ENCODE measurements around the gene GPR62.
A peak's percentile ranks its signal among the peaks of the same experiment; 100 is the strongest.

GPR62 gene

GRCh38 chr3:51937611-51938450, 17.4 kb upstream of the GPR62 start:
- Histone ChIP-seq H3K27ac (no peak overlapping the region), H3K36me3 (peaks cover 45 to 59% (median 54%) of the 10 kb centered on the region in 3 donors), H3K4me3 (no peak overlapping the region), H3K9me3 (no peaks in the 10 kb centered on the region), H3K27me3 (no peaks in the 10 kb centered on the region), H3K4me1 (peaks cover 0 to 26% (median 23%) of the 10 kb centered on the region in 4 donors)
- intact Hi-C loops (cut with DNase I; ENCODE audit: low total_unique reads): no loop called here
- no peak for TF ChIP-seq CTCF (IDR thresholded peaks at IDR 0.05)
- DNase-seq: peak in 1 of 2 donors; percentile 60

- Histone ChIP-seq H3K4me3 (no peak overlapping the region), H3K36me3 (peaks cover 40 to 48% (median 43%) of the 10 kb centered on the region in 3 donors), H3K27me3 (no peaks in the 10 kb centered on the region), H3K4me1 (peaks cover 0 to 33% (median 29%) of the 10 kb centered on the region in 4 donors), H3K9me3 (no peaks in the 10 kb centered on the region), H3K27ac (no peak overlapping the region)
- peak in 1 of 2 donors; percentile 39 for DNase-seq
- TF ChIP-seq CTCF (IDR thresholded peaks at IDR 0.05): no peak
- intact Hi-C loops (cut with DNase I; ENCODE audit: low total_unique reads): no loop called here
Measured at GRCh38 chr3:51938780-51939425, 16.3 kb upstream of the GPR62 start.

- H3K27me3 ChIP-seq: no peaks in the 10 kb centered on the region
- DNase-seq: peak in 1 of 2 donors; percentile 61
- H3K36me3 ChIP-seq: peaks cover 21 to 44% (median 24%) of the 10 kb centered on the region in 3 donors
- peak overlapping the region; percentile 72 to 78 for H3K4me3 ChIP-seq
- intact Hi-C loops (cut with DNase I; ENCODE audit: low total_unique reads): loop anchor here (5.0 kb wide), 3 partner anchors 41 to 201 kb away; partner anchors contain the start of genes ACY1 and DUSP7
- peaks cover 0 to 33% (median 29%) of the 10 kb centered on the region in 4 donors for H3K4me1 ChIP-seq
- peak overlapping the region; percentile 60 to 79 for H3K27ac ChIP-seq
- no peak for TF ChIP-seq CTCF (IDR thresholded peaks at IDR 0.05)
- no peaks in the 10 kb centered on the region for H3K9me3 ChIP-seq
Measured at GRCh38 chr3:51940648-51941462, 14.3 kb upstream of the GPR62 start.

- Histone ChIP-seq H3K27ac (peak overlapping the region; percentile 60 to 79), H3K4me1 (peaks cover 0 to 33% (median 29%) of the 10 kb centered on the region in 4 donors), H3K9me3 (no peaks in the 10 kb centered on the region), H3K4me3 (peak overlapping the region; percentile 72 to 78), H3K36me3 (peaks cover 15 to 43% (median 18%) of the 10 kb centered on the region in 3 donors), H3K27me3 (no peaks in the 10 kb centered on the region)
- DNase-seq: no peak
- TF ChIP-seq CTCF (IDR thresholded peaks at IDR 0.05): no peak
- intact Hi-C loops (cut with DNase I; ENCODE audit: low total_unique reads): loop anchor here (5.0 kb wide), 3 partner anchors 41 to 201 kb away; partner anchors contain the start of genes ACY1 and DUSP7
Measured at GRCh38 chr3:51941463-51941797, 13.8 kb upstream of the GPR62 start.
